EL (cell line): ENCODE results near the gene CABLES2.

Source experiments
- DNase-seq: peaks from one replicate; pipeline ENCODE4 v3.0.0-alpha.2; 2016

CABLES2 gene

GRCh38 chr20:62404112-62404665, 2.9 kb downstream of the CABLES2 start:
- no peak for DNase-seq

- DNase-seq, result no peak
Observed at GRCh38 chr20:62403331-62403730, 3.8 kb downstream of the CABLES2 start.

DNA sequence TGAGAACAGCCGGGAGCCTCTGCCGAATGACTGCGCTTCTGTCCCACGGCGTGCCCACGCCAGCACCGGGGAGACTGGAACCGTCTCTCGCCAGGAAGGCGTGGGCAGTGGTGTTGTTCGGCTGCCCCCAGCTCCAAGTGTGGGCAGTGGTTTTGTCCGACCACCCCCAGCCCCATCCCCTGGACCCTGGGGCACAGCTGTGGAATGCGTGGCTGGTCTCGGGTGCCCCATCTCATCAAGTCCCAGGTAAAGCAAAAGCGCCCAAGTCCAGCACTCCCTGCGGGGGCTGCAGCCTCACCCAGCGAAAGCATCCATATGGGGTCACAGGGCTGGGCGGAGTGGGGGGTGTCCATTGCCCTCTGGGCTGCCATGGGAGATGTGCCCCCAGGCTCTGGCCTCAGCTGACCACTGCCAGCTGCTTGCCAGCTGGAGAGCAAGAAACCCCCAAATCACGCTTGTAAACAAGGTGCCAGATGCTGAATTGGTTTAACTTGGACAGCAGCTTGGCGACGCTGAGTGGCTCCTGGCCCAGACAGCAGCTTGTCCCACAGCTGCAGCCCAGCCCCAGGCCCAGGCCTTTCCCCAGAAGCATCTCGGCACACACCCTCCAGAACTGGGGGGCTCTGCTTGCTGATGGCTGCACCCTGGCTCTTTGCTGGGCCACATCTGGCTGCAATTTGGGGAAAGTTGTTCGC, 4.5 kb downstream of the CABLES2 start:
- no peak for DNase-seq

DNA sequence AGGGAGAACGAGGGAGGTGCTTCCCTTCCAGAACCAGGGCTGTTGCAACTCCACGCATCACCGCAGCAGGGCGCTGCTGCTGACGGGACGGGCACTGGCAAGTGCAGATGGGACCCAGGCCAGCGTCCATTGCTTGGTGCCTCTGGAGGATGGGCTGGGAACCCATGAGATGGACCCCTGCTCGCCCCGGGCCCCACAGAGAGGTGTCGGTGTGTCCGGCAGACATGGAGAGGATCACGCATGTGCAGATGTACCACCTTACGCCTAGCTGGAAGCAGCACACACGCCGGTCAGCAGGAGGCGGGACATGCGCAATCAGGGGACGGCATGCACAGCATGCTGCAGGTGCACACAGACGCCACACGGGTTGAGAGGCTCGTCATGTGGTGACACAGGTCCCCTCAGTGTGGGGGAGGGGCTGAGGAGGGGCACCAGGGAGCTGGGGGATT, 5.7 kb downstream of the CABLES2 start:
- DNase-seq, result no peak

GRCh38 chr20:62400541-62400940, 6.5 kb downstream of the CABLES2 start:
- no peak for DNase-seq

DNA sequence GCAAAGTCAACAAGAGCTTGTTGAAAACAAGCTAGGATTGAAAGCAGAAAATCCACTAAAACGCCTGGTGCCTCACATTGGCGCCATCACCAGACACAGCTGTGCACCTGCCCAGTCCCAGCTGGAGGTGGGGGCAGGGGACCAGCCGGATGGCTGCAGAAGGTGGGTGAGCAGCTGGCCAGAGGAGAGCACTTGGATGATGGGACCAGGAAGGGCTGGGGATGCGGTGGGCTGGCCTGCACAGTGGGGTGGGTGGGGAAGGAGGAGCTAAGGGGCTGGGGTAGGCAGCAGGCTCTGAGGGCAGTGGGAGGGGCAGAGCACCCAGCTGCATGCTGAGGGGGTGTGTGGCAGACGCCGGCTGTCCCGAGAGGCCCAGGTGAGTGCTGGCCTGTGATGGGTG, 7.1 kb downstream of the CABLES2 start:
- DNase-seq, result no peak

DNA sequence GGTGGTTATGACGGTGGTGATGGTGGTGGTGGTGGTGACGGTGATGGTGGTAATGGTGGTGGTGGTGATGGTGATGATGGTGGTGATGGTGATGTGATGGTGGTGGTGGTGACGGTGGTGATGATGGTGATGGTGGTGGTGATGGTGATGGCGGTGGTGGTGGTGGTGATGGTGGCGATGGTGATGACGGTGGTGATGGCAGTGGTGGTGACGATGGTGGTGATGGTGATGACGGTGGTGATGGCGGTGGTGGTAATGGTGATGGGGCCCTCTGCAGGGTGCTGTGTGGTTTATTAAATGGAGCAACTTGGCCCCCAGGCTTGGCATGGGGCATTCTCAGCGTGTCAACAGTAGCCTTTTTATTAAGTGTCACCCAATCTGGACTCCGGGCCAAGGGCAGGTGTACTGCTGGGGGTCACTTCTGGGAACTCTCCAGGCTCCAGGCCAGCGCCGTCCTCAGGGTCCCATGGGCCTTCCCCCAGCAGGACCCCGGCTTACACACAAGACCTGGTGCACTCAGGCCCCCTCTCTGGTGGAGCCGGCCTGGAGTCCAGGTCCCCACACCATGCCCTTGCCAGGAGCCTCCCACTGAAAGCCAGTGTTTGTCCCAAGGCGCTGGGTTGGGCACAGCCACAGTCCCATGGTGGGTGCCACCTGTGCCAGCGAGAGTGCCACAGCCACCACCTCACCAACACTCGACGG, 8.8 kb downstream of the CABLES2 start:
- no peak for DNase-seq

- DNase-seq, result no peak
Observed at GRCh38 chr20:62396367-62397239, 10.5 kb downstream of the CABLES2 start.

DNA sequence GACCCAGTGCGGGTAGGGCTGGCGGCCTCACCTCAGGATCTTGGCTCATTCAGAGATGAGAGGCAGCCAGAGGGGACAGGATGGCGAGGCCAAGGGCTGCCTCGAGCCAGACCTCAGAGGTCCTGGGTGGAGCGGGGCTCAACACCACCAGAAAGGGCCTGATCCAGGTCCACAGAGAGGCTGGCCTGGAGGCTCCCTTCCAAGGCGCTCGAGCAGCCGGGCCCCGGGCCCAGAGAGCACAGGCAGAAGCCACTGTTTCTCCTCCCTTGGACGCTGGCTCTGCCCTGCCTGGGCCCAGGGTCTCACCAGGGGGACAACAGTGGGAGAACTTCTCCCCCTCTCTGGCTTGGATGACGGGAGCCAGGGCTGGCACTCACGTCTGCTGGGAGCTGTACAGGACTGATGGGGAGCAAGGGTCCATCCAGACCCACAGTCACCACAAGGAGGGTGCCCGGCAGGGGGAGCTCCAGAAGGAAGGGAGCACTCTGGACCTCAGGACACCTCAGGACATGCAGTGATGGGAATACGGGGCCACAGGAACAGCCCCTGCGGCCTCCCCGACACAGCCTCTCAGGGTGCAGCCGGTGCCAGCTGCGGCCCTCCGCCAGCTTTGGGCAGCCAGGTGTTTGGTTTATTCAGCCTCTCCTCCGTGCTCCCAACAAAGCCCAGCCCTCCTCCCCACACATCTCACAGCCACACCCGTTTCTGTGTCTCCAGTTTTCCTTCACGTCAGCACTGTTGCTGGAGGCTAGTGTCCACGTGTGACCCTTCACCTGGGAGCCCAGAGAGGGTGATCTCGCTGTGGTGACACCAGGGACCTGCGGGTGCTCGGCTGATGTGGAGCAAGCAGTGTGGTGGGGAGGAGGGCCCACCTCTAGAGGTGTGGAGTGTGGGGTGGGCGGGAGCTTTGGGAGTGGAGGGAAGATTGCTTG, 11.5 kb downstream of the CABLES2 start:
- no peak for DNase-seq

- no peak for DNase-seq
Observed at GRCh38 chr20:62394248-62395245, 12.5 kb downstream of the CABLES2 start.

GRCh38 chr20:62393830-62394229, 13.3 kb downstream of the CABLES2 start:
- DNase-seq, result no peak

- DNase-seq, result no peak
Observed at GRCh38 chr20:62393335-62393665, 13.8 kb downstream of the CABLES2 start.

GRCh38 chr20:62392621-62393334, 14.3 kb downstream of the CABLES2 start:
- DNase-seq, result no peak

DNA sequence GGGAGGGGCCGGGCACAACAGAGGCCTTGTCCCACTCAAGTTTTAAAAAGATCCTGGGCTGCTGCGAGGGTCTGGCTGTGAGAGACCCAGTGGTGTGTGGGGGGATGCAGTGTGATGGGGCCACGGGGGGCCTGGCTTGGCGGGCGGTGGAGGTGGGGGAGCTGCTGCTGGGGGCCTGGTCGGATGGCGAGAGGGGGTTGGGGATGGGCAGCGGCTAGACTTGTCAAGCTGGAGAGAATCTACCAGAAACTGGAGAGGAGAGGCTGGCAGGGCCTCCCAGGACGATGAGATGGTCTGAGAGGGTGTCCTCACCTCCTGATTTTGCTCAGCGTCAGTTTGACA, 15.0 kb downstream of the CABLES2 start:
- no peak for DNase-seq

DNA sequence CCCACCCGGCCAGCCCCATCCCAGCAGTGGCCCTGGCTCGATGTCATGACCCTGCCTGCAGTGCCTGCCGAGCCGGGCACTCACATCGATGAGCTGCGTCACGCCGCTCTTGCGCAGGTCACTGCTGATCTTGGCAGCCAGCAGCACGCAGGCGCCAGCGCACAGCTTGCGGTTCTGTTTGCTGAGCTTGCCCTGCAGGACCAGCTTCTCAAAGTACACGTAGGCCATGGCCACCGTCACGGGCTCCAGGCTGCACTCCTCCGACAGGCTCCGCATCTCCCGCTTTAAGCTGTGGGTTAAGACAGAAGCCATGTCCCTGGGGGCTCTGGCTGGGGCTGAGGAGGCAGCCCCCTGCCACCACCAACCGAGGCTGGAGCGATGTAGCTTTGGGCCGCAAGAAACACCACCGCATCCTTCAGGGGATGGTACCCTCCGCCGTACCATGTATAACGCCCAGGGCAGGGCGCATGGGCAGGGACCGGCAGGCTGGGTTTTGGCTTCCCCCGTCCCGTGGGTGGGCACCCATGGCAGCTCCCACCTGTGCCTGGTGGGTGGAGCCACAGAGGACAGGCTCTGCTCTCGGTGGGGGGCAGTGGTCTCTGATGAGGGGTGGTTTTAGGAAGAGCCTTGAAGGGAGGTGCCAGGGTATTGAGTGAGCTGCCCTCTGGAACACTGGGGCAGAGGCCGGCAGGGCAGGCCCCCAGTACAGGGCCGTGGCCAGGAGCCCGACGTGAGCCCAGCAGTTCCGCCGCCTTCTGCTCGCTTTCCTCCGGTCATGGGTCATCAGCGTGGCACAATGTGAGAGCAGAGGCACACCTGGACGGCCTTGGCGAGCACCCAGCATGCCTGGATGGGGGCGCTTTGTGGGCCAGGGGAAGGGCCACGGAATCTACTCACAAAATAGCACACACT, 15.7 kb downstream of the CABLES2 start:
- DNase-seq, result no peak

GRCh38 chr20:62390317-62391164, 16.5 kb downstream of the CABLES2 start:
- no peak for DNase-seq

DNA sequence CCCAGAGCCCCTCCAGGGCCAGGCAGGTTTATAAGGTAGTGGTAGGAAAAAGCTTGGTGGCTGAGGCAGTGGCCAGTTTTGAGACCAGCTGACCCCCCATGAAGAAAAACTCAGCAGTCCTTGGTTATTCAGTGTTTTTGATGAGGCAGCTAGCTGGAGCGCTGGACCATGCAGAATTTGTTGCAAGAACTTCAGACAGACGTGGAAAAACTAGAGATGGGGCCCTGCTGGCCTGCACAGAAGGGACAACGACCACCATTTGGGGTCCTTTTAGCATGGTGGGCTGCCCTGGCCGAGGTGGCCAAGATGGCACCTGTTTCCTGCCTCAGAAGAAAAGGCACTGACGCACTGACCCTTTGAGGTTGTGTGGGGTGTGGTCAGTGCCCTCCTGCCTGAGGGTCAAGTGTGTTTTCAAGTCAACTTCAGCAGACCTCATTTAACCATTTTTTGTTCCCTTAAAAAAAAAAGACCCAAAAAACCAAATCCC, 17.4 kb downstream of the CABLES2 start:
- no peak for DNase-seq
